NK-92 (cell line): Measurements from ENCODE around the gene NUDT13.
"Not testable (repeated sequence)": the region's sequence is repeated elsewhere in the genome, so short reads cannot be mapped to it uniquely, and the experiment has no call there.

ENCODE experiments used
- DNase-seq: peaks from one replicate; lab custom pipeline; 2025; ENCODE audit not compliant: unreplicated experiment; lab: John Stamatoyannopoulos, UW

The NUDT13 gene

GRCh38 chr10:73099141-73099540 lies 11.1 kb upstream of the NUDT13 start:
- DNase-seq: no peak

GRCh38 chr10:73106301-73106700 lies 4.0 kb upstream of the NUDT13 start:
- DNase-seq: no peak

GRCh38 chr10:73109248-73109652 lies 1.0 kb upstream of the NUDT13 start:
- DNase-seq: not testable (repeated sequence)

GRCh38 chr10:73112032-73112431 lies 1.8 kb downstream of the NUDT13 start:
- DNase-seq: not testable (repeated sequence)

GRCh38 chr10:73113551-73113950 lies 3.3 kb downstream of the NUDT13 start:
- DNase-seq: no peak

- DNase-seq: no peak
Observed at GRCh38 chr10:73116017-73116416, 5.8 kb downstream of the NUDT13 start.

- no peak for DNase-seq
Observed at GRCh38 chr10:73117976-73118743, 7.9 kb downstream of the NUDT13 start.

GRCh38 chr10:73119457-73119856 lies 9.2 kb downstream of the NUDT13 start:
- no peak for DNase-seq

- no peak for DNase-seq
Observed at GRCh38 chr10:73119952-73120351, 9.7 kb downstream of the NUDT13 start.

GRCh38 chr10:73126343-73126742 lies 16.1 kb downstream of the NUDT13 start:
- no peak for DNase-seq

- DNase-seq: no peak
Observed at GRCh38 chr10:73131301-73131700, 21.0 kb downstream of the NUDT13 start.

- DNase-seq: no peak
Observed at GRCh38 chr10:73131913-73132686, 21.8 kb downstream of the NUDT13 start.

- DNase-seq: no peak
Observed at GRCh38 chr10:73134727-73135126, 24.5 kb downstream of the NUDT13 start.

GRCh38 chr10:73136627-73137026 lies 26.4 kb downstream of the NUDT13 start:
- no peak for DNase-seq

- no peak for DNase-seq
Observed at GRCh38 chr10:73139251-73139650, 29.0 kb downstream of the NUDT13 start.

- DNase-seq: no peak
Observed at GRCh38 chr10:73141603-73142002, 31.3 kb downstream of the NUDT13 start.

GRCh38 chr10:73150633-73151413 lies 40.6 kb downstream of the NUDT13 start:
- not testable (repeated sequence) for DNase-seq

- no peak for DNase-seq
Observed at GRCh38 chr10:73152009-73152408, 41.8 kb downstream of the NUDT13 start.

GRCh38 chr10:73156054-73156453 lies 45.8 kb downstream of the NUDT13 start:
- no peak for DNase-seq

GRCh38 chr10:73159038-73159648 lies 48.9 kb downstream of the NUDT13 start:
- DNase-seq: no peak

GRCh38 chr10:73161079-73161478 lies 50.8 kb downstream of the NUDT13 start:
- DNase-seq: no peak
